IPS DF 6.9 (cell line): ENCODE measurements around the gene NRCAM.
"Not testable (repeated sequence)": the region's sequence is repeated elsewhere in the genome, so short reads cannot be mapped to it uniquely, and the experiment has no call there.

Source experiments
- DNase-seq: peaks from one replicate; pipeline ENCODE4 v3.0.0-alpha.2; 2013; ENCODE audit warnings: low read depth, low spot score
- H3K27ac ChIP-seq: one replicate; pipeline ENCODE4 v1.5.1; 2013; ENCODE audit warnings: low read length, control low read depth
- H3K27me3 ChIP-seq: 2 replicates; pipeline ENCODE4 v1.6.1; 2013; ENCODE audit warnings: mild to moderate bottlenecking, low read length; ENCODE audit not compliant: control insufficient read depth, insufficient read depth
- H3K36me3 ChIP-seq: 2 replicates; pipeline ENCODE4 v1.6.1; 2013; ENCODE audit warnings: low read length; ENCODE audit not compliant: control insufficient read depth, insufficient read depth
- H3K4me1 ChIP-seq: 2 replicates; pipeline ENCODE4 v1.6.1; 2013; ENCODE audit warnings: low read length; ENCODE audit not compliant: control insufficient read depth, insufficient read depth
- H3K4me3 ChIP-seq: 2 replicates; pipeline ENCODE4 v1.5.1; 2013; ENCODE audit warnings: mild to moderate bottlenecking, low read length
- H3K9me3 ChIP-seq: 2 replicates; pipeline ENCODE4 v1.6.1; 2013; ENCODE audit warnings: low read length, inconsistent platforms; ENCODE audit not compliant: control insufficient read depth, insufficient read depth
- WGBS: extraction: QIAGEN DNeasy Blood & Tissue Kit; methylation state at CpG from one replicate; pipeline ENCODE4 v1.1.7; 2013; ENCODE audit warnings: mixed read lengths, missing lambda C conversion rate; ENCODE audit not compliant: insufficient read length, insufficient coverage; 5-methylcytosine and 5-hydroxymethylcytosine counted together

Gene NRCAM

GRCh38 chr7:108486291-108486966 lies 30.2 kb upstream of the NRCAM start:
- H3K27ac ChIP-seq, result no peak overlapping the region
- DNase-seq, result no peak
- no peaks in the 10 kb centered on the region for H3K36me3 ChIP-seq
- no peaks in the 10 kb centered on the region for H3K4me1 ChIP-seq
- WGBS, result no CpG with 5 or more reads among the region's 5 CpGs
- no peaks in the 10 kb centered on the region for H3K9me3 ChIP-seq
- no peaks in the 10 kb centered on the region for H3K27me3 ChIP-seq
- no peak overlapping the region for H3K4me3 ChIP-seq

- Histone ChIP-seq H3K9me3 (no peaks in the 10 kb centered on the region), H3K27me3 (no peaks in the 10 kb centered on the region), H3K27ac (no peak overlapping the region), H3K4me1 (no peaks in the 10 kb centered on the region), H3K4me3 (no peak overlapping the region), H3K36me3 (no peaks in the 10 kb centered on the region)
- no CpG with 5 or more reads among the region's 1 CpG for WGBS
- DNase-seq, result no peak
These were observed 27.9 kb upstream of the NRCAM start for GRCh38 chr7:108484137-108484536.

- Histone ChIP-seq H3K36me3 (no peaks in the 10 kb centered on the region; the same call in 1 of the 2 replicates), H3K4me1 (no peaks in the 10 kb centered on the region), H3K9me3 (no peaks in the 10 kb centered on the region), H3K27me3 (no peaks in the 10 kb centered on the region), H3K27ac (no peak overlapping the region), H3K4me3 (no peak overlapping the region)
- no CpG with 5 or more reads among the region's 5 CpGs for WGBS
- no peak for DNase-seq
These were observed 24.1 kb upstream of the NRCAM start for GRCh38 chr7:108480311-108480710.

GRCh38 chr7:108479751-108480150 lies 23.5 kb upstream of the NRCAM start:
- WGBS, result no CpG with 5 or more reads among the region's 2 CpGs
- H3K27ac ChIP-seq, result no peak overlapping the region
- H3K9me3 ChIP-seq, result no peaks in the 10 kb centered on the region
- no peak for DNase-seq
- H3K27me3 ChIP-seq, result no peaks in the 10 kb centered on the region
- H3K4me1 ChIP-seq, result no peaks in the 10 kb centered on the region
- no peak overlapping the region for H3K4me3 ChIP-seq
- H3K36me3 ChIP-seq, result no peaks in the 10 kb centered on the region; the same call in 1 of the 2 replicates

- no peaks in the 10 kb centered on the region for H3K4me1 ChIP-seq
- H3K36me3 ChIP-seq, result no peaks in the 10 kb centered on the region; the same call in 1 of the 2 replicates
- H3K9me3 ChIP-seq, result no peaks in the 10 kb centered on the region
- H3K27me3 ChIP-seq, result no peaks in the 10 kb centered on the region
- H3K27ac ChIP-seq, result no peak overlapping the region
- WGBS, result no CpG with 5 or more reads among the region's 5 CpGs
- no peak for DNase-seq
- H3K4me3 ChIP-seq, result no peak overlapping the region
These were observed 22.9 kb upstream of the NRCAM start for GRCh38 chr7:108479118-108479517.

- H3K27ac ChIP-seq, result no peak overlapping the region
- no peaks in the 10 kb centered on the region for H3K9me3 ChIP-seq
- H3K36me3 ChIP-seq, result no peaks in the 10 kb centered on the region
- no peak overlapping the region for H3K4me3 ChIP-seq
- WGBS, result no CpG with 5 or more reads among the region's 4 CpGs
- no peak for DNase-seq
- H3K4me1 ChIP-seq, result 0 out of 2 replicates have a peak, but pooled peaks cover 1% of the 10 kb centered on the region
- no peaks in the 10 kb centered on the region for H3K27me3 ChIP-seq
These were observed 12.0 kb upstream of the NRCAM start for GRCh38 chr7:108468246-108468645.

GRCh38 chr7:108467391-108467790 lies 11.2 kb upstream of the NRCAM start:
- no CpG with 5 or more reads among the region's 2 CpGs for WGBS
- Histone ChIP-seq H3K4me1 (0 out of 2 replicates have a peak, but pooled peaks cover 1% of the 10 kb centered on the region), H3K27me3 (no peaks in the 10 kb centered on the region), H3K9me3 (no peaks in the 10 kb centered on the region), H3K27ac (no peak overlapping the region), H3K36me3 (no peaks in the 10 kb centered on the region), H3K4me3 (no peak overlapping the region)
- no peak for DNase-seq

GRCh38 chr7:108466322-108466721 lies 10.1 kb upstream of the NRCAM start:
- H3K27me3 ChIP-seq, H3K9me3 ChIP-seq, H3K4me1 ChIP-seq, H3K4me3 ChIP-seq, H3K27ac ChIP-seq, DNase-seq, H3K36me3 ChIP-seq: not testable (repeated sequence)
- no CpG with 5 or more reads among the region's 2 CpGs for WGBS

- Histone ChIP-seq H3K27ac (no peak overlapping the region), H3K27me3 (no peaks in the 10 kb centered on the region), H3K9me3 (no peaks in the 10 kb centered on the region), H3K36me3 (no peaks in the 10 kb centered on the region), H3K4me3 (no peak overlapping the region), H3K4me1 (0 out of 2 replicates have a peak, but pooled peaks cover 1% of the 10 kb centered on the region)
- WGBS, result no CpG with 5 or more reads among the region's 2 CpGs
- DNase-seq, result no peak
These were observed 8.5 kb upstream of the NRCAM start for GRCh38 chr7:108464743-108465142.

- WGBS, result no CpG with 5 or more reads among the region's 2 CpGs
- Histone ChIP-seq H3K27ac (no peak overlapping the region), H3K27me3 (no peaks in the 10 kb centered on the region), H3K4me1 (0 out of 2 replicates have a peak, but pooled peaks cover 1% of the 10 kb centered on the region), H3K36me3 (no peaks in the 10 kb centered on the region), H3K9me3 (no peaks in the 10 kb centered on the region), H3K4me3 (no peak overlapping the region)
- DNase-seq, result no peak
These were observed 7.4 kb upstream of the NRCAM start for GRCh38 chr7:108463613-108464012.

GRCh38 chr7:108461840-108462239 lies 5.6 kb upstream of the NRCAM start:
- H3K4me3 ChIP-seq, result no peak overlapping the region
- no peaks in the 10 kb centered on the region for H3K36me3 ChIP-seq
- WGBS, result no CpG with 5 or more reads among the region's 3 CpGs
- DNase-seq, result no peak
- H3K27me3 ChIP-seq, result peaks cover 10% of the 10 kb centered on the region; the same call in 1 of the 2 replicates
- H3K27ac ChIP-seq, result no peak overlapping the region
- H3K4me1 ChIP-seq, result peaks cover 2% of the 10 kb centered on the region; the same call in 1 of the 2 replicates
- no peaks in the 10 kb centered on the region for H3K9me3 ChIP-seq
